NCI-H2196 (cell line): ENCODE data around the gene C1QTNF1.

Experiments
- DNase-seq: peaks from one replicate; lab custom pipeline; 2025; ENCODE audit not compliant: unreplicated experiment; lab: John Stamatoyannopoulos, UW

C1QTNF1 gene

DNA sequence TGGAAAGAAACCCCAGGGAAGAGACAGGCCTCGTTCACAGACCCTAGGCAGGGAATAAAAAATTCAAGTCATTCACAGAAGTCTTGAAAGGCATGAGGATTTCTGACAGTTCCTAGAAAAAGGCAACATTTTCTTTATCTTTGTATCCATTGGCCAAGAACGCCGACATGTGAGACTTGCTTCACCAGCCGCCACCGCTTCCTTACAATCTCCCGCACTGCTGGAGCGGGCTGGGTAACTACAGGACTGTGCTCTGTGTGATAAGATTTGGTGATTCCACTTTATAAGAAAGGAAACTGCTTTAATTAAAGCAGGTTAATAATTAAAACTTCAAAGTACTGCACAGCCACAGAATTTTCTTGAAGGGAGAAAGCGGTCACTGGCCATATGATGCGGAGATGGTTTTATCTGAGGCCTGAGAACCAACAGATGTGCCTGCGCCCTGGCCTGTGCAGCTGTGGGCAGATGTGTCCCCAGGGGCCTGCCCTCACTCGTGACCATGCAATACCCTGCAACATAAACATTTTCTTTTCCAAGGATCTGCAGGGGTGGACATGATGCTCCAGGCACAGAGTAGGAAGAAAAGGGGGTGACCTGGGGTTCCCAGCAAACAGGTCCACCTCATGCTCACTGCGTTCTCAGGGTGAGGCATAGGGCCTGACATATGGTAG, 31.3 kb upstream of the C1QTNF1 start:
- no peak for DNase-seq

DNA sequence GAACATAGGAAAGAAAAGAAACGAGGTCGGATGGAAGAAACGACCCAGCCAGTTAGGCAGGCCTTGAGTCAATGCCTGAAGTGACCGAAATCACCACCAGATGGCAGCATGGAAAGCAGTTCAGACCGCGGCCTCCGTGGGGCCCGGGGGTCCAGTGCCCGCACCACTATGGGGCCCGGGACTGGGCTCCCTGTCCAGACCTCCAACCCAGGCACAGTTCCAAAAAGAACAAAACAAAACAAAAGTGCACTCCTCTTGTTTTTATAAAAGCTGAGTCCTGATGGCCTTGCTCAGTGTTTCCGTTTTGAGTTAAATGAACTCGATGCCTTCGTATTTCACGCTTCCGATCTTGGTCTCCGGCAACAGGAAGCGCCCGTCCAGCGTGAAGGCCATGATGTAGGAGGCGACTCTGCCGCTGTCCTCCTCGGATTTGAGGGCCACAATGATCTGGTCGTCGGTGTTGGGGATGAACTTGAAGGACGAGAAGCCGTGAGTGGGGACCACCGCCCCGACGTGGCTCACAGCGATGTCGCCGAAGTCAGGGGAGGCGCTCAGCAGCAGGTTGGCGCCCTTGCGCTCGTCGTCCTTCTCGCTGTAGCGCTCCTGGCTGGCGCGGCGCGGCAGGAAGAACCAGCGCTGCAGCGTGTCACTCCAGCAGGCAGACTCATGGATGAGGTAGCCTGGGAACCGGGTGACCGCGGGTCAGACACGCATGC, 30.6 kb upstream of the C1QTNF1 start:
- peak; percentile 68 for DNase-seq

DNA sequence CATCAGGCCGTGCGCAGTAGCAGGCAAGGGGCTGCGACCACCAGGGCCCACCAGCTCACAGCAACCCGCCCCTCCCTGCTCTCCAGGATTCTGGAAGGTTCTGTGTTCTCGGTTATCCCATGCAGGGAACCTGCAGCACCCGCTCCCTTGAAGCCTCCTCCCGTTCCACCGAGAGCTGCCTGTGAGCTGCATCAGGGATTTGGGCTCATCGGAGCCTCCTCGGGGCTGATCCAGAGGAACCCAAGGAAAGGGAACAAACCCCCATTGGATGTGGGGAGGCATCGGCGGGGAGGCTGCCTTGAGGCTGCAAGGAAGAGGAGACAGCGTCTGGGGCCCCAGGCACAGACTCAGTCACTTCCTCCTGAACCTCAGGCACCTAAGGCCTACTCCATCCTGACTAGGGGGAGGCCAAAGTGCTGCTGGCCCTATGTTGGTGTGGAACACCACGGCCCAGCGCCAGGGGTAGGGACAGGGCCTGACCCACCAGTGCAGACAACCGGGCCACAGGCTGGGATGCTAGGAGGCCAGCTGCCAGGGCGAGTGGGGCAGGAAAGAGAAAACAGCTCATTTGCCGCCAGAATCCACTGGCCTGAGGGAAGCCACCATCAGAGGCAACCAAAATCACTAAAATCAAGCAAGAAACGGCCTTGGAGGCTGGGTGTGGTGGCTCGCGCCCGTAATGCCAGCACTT, 29.8 kb upstream of the C1QTNF1 start:
- no peak for DNase-seq

DNA sequence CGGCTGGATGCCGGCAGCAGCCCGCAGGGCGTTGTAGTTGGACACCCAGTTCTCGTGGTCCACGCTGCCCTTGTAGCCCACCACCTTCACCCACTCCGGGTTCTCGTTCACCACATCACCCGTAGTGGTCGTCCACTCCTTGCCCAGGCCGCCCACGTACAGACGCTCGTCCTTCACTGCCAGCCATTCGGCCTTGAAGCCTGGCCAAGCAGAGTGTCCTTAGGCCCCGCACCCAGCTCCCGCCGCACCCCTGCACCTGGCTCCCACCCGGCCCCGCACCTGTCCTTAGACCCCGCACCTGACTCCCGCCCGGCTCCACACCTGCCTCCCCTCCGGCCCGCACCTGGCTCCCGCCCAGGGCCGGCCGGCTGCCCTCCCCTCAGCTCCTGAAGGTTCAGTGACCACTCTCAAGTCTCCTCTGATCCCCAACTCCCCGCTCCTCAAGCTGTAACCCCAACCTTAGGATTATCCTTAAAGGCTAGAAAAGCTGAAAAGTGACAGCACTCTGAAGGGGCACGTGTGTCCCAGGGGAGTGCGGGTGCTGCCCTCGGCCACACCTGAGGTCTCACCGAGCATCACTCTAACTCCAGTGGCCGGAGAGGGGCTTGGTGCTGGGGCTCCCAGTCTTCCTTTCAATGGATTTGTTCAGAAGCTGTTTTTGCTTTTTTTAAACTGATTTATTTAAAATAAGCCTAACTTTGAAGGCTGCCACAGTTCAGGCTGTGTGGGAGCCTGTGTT, 28.8 kb upstream of the C1QTNF1 start:
- DNase-seq, result no peak

DNA sequence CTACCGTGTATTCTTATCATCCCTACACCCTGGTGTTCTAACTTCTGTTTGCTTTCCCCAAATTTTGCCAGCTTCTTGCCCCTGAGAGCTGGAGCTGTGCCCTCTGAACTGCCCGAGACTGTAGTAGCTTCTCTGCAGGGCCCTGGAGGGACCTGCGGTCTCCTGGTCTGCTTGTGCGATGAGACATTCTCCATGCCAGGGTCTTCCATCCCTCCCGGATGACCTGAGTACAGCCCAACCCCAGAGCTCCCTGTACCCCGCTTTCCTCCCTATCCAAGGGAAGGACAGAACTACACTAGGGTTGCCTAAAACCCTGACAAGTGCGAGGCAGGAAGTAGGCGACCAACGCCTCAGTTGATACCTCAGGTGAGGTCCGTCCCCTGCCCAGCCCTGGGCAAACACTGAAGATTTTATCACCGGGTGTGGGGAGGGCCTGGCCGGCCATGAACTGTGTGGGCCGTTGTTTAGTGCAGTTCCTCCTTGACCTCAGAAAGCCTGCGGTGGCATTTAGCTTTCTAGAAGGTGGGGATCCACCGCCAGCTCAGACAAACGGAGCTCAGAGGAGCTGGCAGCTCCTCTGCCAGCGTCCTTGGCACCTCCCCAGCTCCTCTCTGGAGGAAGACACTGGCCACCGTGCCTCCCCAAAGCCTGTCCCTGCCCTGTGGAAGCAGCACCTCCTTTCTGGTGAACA, 28.1 kb upstream of the C1QTNF1 start:
- DNase-seq, result peak; percentile 84

DNA sequence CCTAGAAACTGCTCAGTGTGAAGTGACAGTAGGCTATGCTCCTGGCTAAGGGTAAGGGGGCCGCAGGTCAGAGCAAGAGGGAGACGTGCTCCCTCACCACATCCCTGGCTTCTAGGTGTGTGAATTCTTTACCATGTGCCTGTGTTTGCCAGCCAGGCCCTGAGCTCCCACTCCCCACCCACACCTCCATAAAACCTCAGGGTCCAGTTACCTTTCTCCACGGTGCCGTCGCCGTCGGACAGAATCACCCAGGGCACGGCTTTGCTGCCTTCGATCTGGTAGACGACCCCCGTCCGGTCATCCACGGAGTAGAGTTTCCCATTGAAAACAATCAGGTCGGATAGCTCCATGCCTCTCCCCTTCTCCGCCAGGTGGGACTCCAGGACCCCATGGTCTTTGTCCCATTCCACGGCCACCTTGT, 27.2 kb upstream of the C1QTNF1 start:
- DNase-seq, result no peak

DNA sequence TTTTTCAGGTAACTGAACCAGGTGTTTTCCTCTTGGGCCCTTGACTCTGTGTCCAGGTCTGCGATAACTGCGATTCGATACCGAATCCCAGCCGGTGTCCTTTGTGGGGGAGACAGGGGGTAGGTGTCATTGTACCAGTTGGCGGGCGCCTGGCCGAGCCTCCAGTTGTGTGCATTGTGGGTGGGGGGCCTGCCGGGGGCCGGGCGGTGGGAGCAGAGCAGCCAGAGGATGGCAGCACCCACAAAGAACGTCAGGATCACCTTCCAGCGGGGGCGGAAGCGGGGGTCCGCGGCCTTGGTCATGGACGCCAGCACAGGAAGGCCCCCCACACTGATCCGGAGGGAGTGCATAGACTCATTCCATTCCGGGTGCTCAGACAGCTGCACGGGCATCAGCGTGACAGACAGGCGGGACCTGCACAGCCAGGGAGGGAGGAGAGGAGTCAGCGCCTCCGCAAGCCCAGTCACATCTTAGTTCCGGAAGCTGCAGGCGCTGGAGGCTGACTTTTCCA, 26.7 kb upstream of the C1QTNF1 start:
- no peak for DNase-seq

DNA sequence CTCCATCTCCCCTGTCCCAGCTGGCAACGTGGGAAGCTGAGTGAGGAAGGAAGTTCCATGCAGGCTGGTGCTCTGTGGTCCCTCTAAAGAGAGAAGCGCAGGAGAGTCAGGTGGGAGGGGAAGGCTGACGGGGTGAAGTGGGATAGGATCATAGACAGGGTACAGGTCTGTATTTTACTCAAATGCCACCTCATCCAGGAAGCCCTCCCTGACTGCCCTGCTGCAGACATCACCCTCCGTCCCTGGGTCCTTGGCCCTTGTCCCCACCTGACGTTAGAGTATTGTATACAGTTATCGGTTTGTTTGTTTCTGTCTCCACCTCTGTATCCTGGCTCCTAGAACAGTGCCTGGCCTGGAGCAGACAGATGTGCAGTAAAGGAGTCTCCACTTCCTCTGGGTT, 26.1 kb upstream of the C1QTNF1 start:
- no peak for DNase-seq

DNA sequence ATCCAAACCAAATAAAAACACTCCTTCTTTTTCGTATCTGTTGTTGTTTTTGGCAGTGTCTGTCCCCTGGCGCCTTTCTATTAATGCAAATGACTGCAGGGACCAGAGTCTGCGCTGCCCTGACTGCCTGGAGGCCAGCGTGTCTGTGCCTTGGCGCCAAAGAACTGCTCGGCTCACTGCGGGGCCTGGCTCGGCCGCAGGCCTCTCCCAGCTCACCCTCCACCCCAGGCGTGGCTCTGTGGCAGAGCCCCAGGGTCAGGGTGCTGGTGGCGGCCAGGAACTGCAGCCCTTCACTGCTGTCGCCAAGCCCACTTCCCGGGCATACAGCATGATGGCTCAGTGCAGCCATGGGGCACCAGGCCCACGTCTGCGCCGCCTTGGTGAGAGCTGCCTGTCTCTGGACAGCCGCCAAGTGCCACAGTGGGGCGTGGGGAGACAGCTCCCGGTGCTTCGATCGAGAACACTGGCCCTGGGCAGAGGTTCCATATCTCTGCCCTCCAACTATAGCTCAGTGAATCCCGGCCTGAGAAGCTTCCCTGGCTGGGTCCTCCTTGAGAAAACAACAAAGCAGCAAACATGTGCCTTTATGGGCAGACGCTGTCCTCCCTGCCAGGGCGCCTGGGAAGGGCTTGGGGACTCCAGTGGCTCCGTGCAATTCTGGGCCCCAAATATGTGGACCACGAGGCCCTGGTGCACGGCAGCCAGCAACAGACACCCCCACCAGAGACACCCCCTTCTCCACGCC, 25.5 kb upstream of the C1QTNF1 start:
- DNase-seq, result no peak

DNA sequence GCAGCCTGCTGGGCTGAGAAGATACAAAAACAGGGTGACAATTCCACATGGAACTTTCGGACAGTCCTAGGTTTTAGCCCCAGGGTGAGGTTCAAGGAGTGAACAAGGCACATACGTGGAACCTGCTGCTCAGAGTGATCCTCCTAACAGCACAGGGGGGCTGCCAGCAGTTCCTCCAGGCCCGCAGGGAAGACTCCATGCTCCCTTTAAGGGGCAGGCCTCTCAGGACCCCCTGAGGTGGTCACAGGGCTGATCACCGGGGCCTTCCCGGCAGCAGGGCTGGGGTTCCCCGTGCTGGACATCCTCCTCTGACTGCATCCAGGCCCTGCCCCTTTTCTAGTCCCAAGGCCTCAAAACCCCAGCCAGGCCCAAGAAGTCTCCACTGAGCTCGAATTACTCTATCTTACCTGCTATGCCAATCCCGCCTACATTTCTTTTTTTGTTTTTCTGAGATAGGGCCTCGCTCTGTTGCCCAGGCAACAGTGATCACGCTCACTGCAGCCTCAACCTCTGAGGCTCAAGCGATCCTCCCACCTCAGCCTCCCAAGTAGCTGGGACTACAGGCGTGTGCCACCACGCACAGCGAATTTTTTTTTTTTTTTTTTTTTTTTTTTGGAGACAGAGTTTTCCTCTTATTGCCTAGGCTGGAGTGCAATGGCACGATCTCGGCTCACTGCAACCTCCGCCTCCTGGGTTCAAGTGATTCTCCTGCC, 24.8 kb upstream of the C1QTNF1 start:
- DNase-seq, result no peak

DNA sequence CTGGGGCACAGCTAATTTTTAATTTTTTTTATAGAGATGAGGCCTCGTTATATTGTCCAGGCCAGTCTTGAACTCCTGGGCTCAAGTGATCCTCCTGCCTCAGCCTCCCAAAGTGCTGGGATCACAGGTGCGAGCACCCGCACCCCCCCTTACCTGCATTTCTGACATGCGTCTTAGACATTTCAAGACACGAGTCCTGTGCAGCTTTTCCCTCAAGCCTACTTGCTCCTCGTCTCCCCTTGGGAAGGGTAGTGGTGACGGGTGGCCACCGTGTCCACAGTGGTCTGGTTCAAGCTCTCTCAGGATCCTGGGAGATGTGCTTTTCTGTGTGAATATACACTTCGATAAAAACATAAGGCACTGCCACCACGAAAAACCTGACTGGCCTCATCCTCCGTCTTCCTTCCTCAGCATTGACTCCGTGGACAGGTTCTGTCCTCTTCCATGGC, 24.0 kb upstream of the C1QTNF1 start:
- no peak for DNase-seq

DNA sequence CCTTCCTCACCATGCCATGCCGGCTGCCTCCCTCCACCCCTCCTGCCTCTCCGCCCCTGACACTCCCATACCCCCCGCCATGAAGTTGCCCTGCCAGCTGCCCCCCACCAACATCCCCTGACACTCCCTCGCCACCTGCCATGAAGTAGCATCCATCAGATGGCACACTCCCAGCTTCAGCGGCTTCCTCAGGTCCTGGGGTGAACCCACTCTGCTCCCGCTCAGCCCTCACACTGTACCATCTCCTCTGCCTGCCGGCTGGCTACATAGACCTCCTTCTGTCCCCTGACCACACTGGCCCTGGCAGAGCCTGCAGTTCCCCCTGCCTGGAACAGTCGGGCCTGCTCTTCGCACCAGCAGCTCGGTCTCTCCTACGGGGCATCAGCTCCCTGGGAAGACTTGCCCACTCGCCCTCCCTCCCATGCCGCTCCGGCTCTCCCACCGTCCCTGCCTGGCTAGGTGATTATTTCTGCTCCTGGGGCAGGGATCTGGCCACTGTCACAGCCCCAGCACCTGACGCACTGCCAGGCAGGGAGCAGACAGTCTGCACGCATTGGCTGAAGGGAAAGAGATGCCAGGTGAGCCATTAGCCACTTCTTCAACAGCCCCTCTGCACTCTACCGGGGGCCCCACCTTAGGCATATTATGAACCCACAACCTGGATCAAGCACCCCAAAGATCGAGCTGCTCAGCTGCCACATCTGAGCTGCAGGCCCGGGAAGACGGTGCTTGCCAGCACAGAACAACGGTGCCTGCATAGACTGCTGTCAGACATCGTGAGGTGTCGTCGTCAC, 23.4 kb upstream of the C1QTNF1 start:
- no peak for DNase-seq

DNA sequence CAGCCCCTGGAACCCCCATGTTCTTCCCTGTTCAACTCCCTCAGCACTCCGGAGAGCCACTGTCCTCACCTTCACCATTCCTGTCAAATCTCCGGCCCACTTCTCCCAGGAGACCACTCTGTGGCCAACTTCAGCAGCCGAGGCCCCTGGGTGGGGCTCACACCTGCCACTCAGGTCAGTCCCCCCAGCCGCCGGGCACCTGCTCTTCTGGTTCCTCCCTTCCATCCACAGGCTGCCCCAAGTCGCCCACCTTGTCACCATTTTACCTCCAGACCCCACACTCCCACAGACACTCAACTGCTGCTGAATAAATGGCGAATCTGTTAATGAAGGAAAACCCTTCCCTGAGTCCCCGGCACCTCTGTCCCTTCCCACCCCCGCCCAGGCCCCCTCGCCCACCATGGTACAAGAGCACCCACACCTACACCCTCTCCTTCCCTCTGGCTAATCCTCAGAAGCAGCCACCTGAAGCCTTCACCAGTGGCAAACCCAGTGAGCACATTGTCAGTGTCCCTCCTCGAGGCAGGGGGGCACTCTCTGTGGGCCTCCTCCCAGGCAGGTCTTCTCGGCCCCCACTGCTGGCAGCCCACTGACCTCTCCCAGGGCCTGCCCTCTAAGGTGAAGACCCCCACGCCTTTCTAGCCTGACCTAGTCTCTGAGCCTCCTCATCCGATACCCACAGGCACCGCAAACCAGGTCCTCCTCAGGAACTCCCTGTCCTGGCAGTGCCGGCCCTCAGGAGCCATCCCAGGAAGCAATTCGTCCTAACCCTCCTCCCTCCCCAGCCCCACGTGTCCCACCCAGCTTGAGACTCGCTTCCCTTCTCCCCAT, 22.6 kb upstream of the C1QTNF1 start:
- DNase-seq, result no peak

DNA sequence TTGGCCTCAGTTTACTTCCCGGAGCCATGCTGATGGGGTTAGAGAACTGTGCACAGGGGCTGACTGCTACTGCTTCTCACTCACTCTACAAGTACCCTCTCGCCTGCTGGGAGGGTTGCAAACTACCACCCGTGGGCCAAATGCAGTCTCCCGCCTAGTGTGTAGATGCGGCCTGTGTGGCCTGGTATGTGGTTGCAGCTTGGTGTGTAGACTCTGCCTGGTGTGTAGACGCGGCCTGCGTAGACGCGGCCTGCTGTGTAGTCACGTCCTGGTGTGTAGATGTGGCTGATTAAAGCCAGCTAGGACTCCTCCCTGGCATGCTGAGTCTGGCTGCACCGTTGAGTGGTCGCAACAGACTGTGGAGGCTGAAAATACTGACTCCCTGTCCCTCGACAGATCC, 21.7 kb upstream of the C1QTNF1 start:
- no peak for DNase-seq

DNA sequence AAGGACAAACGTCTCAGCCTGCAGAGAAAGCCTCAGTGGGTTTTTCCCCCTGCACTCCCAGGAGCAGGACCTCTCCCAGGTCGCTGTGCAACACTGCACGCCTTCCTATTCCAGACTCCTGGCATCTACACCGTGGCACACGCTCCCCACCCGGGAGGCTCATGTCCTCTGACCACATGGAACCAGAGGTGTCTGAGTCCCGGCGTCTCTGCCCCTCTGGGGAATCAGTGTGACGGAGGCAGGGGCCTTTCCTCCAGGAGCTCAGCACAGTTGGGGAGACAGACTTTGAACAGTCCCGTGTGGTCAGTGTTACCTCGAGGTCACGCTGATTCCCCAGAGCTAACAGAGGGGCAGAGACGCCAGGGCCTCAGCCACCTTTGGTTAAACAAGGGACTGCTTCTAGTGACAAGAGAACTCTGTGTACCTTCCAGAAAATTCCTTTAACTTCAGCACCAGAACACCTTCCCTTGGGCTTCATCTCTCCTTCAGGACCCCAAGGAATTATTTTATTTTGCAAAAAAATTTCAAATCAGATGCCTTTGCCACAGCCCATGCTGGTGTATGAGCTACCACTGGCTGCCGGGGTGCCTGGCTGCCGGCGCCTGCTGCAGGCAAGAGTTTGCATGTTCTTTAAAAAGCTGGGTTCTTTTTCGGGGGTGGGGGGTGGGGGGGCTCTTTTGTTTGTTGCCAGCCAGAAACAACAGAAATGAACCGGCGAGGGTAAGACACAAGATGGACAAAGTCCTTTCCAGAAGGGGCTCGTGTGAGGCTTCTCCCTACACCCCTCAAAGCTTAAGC, 21.0 kb upstream of the C1QTNF1 start:
- no peak for DNase-seq

DNA sequence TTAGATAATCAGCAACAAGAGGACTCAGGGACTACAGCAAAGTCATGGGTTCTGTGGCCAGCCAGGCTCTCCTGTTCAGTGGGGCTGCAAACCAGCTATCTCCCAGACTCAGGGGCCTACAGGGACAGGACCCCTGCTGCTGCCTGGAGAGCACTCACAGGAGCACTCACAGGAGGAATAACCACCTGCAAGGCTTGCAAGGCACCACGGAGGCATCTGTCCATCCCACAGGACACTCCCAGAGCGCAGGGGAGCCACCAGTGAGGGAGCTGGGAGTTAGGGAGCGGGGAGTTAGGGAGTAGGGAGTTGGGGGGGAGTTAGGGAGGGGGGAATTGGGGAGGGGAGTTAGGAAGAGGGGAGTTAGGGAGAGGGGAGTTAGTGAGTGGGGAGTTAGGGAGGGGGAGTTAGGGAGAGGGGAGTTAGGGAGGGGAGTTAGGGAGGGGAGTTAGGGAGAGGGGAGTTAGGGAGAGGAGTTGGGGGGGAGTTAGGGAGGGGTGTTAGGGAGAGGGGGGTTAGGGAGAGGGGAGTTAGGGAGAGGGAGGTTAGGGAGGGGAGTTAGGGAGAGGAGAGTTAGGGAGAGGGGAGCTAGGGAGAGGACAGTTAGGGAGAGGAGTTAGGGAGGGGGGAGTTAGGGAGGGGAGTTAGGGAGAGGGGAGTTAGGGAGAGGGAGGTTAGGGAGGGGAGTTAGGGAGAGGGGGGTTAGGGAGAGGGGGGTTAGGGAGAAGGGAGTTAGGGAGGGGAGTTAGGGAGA, 20.1 kb upstream of the C1QTNF1 start:
- no peak for DNase-seq
